GM19328 (cell line): ENCODE data around the gene DPM2.
A peak's percentile ranks its signal among the peaks of the same experiment; 100 is the strongest.

Experiments
- ATAC-seq: cut with Tn5 transposase; IDR thresholded peaks from one replicate; pipeline ENCODE4 v1.9.1; 2021; ENCODE audit warnings: mild to moderate bottlenecking, moderate library complexity; ENCODE audit not compliant: unreplicated experiment

The DPM2 gene

GRCh38 chr9:127937388-127938297 lies at the start of gene DPM2:
Gene DPM2, minus strand, starts transcription at chr9:127937854. Its CDS starts 34 bp downstream, at chr9:127937820.
- ATAC-seq, result peak; percentile 93

DNA sequence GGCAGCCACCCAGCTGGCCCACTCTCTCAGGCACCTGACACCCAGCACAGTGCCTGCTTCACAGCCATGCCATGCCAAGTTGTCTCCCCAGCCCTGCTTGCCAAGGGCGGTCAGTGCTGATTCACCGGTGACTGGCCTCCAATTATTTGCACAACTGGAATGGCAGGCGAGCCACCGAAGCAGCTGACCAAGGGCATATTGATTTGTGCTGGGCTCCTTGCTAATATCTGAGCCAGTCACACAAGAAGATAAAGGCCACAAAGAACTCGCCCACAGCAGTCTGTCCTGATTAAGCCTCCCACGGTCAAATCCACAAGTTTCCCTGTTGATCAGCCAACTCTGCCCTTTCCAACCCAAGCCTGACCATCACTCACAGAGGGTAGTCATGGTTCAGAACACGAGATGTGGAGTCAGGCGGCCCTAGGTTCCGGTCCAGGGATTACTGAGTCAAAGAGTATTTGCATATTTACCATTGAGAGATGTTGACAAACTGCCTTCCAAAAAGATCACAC lies 49.5 kb upstream of the DPM2 start:
- ATAC-seq, result no peak

DNA sequence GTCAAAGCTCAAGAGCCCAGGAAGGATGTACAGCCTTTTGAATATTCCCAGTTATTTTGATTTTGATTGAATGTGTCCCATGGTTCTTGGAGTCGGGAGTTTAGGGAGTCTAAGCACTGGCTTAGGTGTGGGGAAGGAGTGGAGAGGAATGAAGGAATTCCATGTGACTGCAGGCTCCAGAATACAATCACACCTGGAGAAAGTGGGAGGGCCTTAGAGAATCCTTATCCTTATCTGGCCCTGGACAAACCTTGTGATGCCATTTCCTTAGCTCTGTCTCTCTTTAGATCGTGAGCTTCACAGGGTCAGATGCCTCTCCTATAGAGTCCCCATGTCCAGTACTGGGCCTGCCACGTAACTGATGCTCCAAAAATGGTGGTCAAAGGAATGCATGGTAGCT lies 47.4 kb upstream of the DPM2 start:
- ATAC-seq, result no peak

DNA sequence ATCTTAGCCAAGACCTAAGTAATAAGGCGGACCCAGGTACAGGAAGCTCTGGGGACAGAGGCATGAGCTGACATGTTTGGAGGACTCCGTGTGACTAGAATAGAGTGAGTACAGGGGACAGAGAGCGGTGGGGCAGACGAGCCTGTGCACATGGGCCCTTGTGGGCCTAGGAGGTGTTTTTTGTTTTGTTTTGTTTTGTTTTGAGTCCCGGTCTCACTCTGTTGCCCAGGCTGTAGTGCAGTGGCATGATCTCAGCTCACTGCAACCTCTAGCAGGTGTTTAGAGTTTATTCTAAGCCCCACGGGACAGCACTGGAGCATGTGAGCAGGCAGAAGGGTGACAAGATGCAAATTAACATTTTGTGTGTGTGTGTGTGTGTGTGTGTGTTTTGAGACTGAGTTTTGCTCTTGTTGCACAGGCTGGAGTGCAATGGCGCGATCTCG lies 46.2 kb upstream of the DPM2 start:
- peak; percentile 29 for ATAC-seq

DNA sequence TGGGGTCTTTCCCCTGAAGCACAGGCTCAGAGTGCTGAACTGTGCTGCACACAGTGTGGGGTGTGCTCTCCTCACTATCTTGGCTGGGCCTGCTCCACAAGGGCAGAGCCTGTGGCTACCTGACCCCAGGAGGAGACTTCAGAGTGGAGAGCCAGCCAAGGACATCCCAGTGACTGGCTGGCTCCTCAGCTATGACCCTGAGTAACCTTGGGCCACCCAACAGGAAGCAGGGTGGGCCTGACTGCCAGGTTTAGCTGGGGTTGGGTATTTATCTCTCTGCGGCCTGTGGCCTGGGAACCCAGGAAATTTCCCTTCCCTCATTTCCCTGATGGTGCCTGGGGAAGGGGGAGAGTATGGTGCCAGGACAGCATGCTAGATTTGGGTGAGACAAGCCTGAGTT lies 45.3 kb upstream of the DPM2 start:
- ATAC-seq, result no peak

DNA sequence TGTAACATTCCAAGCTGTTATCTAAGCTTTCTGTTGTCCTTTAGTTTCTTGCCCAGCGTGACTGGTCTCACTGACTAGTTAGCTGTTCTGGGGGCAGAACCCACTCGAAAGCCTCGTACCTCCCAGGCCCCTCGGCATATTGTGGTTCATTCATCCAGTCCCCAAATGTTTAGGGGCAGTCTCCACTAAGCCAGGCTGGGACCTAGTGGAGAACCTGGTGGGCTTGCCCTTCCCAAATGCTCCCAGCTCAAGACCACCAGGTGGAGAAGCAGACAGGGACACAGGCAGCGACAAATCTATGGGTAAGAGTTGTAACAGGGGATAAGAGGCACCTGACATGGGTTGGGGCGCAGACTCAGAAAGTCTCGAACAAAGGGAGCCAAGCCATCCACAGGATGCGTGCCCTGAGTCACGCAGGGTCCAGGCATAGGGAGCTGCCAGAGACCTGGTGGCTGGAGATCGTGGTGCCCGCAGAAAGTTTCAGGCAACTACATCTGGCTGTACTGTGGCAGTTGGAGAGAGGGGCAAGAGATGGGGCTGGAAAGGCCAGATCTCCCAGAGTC lies 44.0 kb upstream of the DPM2 start:
- ATAC-seq, result no peak

DNA sequence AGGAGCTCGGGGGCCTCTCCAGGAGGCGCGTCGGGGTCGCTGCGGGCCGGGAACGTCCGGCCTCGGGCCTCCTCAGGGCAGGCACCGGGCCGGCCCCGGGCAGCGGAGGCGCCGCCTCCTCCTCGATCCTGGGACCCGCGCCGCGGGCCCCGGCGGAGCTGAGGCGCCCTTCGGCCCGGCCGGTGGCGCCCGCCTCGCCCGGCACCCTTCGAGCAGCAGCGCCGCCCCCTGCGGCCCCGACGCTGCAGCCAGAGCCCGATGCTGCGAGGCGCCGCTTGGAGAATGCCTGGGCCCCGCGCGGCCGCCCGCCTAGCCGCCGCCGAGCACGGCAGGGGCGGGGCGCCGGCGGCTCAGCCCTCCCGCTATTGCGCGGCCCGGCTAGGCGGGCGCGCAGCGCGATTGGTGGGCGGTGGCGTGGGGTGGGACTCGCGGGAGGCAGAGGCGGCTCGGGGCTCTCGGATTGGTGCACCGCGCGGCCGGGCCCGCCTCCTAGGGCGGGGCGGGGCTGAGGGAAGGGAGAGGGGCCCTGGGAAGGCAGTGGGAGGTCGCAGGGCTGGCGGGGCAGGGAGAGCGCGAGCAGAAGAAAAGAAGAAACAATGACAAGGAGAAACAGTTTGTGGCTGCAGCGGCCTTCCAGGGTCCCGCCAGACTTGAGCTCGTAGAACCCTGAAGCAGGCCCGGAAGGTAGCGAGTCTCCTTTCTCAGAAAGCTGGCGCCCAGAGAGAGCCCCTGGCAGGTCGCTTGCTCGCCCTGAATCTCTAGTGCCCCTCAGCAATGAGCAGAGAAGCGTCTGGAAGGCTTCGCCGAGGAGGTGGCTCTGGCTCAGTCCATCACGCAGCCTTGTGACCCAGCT lies 43.3 kb upstream of the DPM2 start, which contains the start of gene EEIG1:
Gene EEIG1, minus strand, starts transcription at position 284 of the 853 bp plus-strand sequence. CDS start 852 bp downstream, outside the sequence.
- peak; percentile 77 for ATAC-seq

DNA sequence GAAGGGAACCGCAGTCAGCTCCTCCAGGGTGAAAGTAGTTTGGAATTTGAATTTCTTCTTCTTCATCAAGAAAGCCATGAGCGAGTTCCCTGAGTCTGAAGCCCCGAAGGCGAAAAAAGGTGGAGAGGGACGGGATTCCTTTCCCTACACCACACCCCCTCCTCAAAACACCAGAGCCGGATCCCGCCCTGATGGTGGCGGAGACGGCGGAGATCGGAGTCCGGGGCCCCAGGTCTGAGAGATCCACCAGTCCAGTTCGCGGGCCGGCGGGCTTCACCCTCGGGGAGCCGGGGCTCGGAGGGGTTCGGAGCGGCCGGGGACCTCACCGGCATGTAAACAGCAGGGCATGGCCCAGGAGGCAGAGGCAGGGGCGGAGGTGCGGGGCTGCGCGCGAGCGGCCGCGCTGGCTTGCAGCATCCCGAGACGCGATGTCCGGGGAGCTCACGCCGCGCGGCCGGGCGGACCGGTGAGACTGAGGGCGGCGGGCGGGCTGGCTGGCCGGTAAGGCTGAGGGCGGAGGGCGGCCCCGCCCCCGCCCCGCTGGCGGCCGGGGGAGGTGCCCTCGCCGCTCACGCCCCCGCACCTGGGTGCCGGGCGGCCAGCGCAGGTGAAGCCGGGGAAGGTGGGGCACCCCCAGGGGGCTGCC lies 42.5 kb upstream of the DPM2 start:
- ATAC-seq, result peak; percentile 37

DNA sequence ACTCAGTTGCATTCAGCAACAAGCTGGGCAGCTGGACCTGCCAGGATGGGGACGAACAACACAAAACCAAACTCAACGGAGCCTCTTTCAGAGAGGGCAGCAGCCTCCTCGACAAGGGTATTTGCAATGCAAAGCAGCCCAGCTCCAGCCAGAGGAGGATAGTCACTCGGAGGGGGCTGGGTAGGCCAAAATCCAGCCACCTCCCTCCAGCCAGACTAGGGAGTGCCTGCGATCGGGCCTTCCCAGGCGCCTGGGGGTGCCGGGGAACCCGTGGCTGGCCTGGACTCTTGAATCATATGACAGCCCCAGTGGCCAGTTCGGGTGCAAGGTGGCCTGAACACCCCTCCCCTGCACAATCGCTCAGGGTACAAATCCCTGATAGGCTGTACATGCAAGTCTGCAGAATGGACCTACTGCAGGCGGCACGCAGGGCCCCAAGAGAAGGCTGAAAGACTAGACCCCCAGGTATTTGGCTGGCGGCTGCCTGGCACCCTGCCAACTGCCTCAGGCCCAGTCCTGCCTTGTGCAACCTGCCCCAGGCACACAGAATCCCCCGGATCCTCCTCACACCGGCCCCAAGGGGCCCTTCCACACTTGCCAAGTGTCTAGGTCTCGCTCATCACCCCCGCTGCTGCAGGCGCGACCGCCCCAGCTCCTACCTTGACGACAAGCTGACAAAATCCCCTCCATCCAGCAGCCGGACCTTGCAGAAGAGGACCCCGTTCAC lies 41.8 kb upstream of the DPM2 start:
- ATAC-seq, result no peak

DNA sequence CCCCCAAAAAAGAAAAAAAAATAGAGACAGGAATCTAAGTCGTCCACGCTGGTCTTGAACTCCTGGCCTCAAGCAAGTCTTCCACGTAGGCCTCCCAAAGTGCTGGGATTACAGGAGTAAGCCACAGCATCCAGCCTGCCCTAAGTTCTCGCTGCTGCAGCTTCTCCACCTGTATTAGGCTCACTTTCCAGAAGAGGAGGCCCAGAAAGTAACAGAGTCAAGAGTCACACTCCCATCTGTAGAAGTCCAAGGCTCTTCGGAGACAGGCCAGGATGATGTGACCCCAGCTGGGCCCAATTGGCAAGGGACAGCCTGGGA lies 41.3 kb upstream of the DPM2 start:
- ATAC-seq, result no peak

GRCh38 chr9:127977884-127978647 lies 40.4 kb upstream of the DPM2 start:
- ATAC-seq, result no peak

DNA sequence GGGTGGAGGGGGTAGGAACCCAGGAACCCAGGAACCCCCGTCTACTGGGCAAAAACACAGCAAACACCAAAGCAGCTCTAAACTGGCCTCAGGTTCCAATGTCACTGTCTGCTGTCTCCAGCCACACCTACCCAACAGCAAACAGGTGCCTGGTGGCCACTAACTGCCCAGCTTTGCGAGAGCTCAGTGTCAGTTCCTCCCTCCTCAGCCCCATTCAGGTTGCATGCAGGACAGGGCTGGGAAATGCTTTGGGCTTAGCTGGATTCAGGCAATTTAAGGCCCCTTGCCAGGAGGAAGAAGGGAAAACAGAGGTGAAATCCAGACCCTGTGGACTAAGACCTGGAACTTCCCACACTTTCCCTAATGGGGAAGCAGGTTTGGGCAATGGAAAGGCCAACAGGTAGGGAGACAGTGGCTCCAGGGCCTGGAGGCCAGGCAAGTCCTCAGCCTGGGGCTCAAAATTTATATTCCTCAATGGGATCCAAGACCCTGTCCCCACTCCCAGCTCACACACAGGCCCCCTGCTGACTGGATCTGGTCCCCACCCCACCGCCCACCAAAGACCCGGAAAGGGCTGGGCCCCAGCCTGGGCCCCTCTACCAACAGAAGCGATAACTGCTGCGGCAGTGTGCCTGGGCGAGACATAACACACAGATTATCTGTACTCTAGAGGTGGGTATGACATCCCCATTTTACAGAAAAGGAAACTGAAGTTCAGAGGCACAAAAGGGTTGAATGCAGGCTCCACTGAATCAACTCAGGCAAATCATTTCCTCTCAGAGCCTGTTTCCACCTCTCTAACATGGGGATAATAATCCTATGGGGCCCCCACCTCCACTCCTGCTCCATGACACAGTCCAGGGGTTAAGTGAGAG lies 39.6 kb upstream of the DPM2 start:
- ATAC-seq, result no peak

DNA sequence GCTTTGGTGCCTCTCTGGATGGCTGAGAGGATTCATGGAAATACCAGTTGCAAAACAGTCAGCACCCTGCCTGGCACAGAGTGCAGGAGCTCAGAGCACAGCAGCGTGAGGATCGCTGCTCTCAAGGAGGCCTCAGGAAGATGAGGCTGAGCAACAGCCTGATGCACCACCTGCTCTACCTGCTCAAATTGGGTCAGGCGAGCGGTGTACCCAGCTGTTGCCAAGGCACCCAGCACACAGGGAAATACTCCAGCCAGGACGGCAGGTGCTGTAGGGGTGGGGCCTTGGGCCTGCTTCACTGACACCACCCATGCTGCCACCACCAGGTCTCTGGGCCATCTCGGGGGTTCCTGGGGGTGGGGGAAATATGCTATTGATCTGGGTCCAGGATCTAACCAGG lies 38.8 kb upstream of the DPM2 start:
- no peak for ATAC-seq

DNA sequence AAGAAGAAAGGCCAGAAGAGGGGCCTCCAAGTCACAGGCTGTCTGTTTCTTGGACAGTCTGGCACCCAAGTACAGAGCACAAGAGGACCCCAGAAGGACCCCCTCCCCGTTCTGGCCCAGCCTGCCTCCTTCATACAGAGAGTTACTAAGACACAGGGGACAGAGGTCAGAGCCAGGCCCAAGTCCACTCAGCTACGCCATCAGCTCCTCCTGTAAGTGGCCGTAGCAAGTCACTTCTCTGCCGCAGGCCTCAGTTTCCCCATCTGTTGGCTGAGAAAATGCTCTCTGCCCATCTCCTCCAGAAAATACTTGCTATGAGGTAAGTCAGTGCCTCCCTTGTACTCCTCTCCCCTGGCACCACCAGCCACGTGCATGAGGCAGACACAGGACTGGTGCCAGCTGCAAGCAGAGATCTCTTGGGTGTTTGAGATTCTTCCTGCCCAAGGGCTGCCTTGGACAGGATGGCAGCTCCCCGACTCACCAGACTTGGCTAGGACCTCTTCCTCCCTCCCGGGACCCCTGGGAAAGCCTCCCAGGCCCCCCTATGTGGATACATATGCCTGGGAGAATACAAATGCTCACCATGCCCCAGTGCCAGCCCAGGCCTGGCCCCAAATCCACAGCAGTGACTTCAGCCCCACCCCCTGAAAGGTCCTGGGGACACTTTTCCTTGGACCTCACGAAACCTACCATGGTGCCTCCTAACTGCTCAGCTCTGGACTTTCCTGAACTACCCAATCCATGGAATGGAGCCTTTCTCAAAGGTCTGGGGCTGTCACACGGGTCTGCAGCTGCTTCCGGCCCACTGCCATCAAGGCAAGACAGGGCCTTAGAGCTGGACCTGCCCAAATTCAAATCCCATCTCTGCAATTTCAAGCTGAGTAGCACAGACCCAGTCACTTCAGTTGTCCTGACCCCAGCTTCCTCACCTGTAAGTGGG lies 38.0 kb upstream of the DPM2 start:
- ATAC-seq, result no peak

DNA sequence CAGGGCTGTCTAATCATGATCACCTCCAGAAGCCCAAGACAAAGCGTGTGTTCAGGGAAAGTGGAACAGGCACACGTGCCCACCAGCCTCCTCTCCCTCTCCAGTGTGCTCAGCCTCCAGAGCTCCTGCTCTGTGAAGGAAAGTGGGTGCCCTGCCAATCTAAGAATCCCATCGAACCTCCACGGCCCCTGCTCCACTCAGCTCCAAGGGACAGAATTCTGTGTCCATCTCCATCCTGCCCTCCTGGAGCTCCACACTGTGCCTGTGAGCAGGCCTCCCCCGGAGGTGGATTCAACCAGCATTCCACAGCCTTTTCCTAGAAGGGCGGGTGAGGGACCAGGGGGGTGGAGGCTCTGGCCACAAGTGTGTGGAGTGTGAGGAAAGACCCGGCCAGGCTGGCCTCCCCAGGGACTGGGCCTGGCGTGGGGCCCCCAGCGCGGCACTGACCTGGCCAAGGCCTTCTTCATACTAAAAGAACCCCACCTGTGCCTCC lies 37.2 kb upstream of the DPM2 start:
- no peak for ATAC-seq

- no peak for ATAC-seq
Observed at GRCh38 chr9:127974001-127974768, 36.5 kb upstream of the DPM2 start.
